DND-41 (cell line): Measurements from ENCODE around the gene KREMEN2.

Source experiments
- EZH2 ChIP-seq: IDR thresholded peaks from 3 replicates; pipeline ENCODE4 v1.6.1; 2012; ENCODE audit warnings: borderline replicate concordance, low read depth, mild to moderate bottlenecking, moderate library complexity, low read length, inconsistent platforms; ENCODE audit not compliant: severe bottlenecking
- TF ChIP-seq, protein P1 (sequence below): IDR thresholded peaks from 2 replicates; pipeline ENCODE4 v1.5.1; 2012; ENCODE audit warnings: borderline replicate concordance, low read length, moderate library complexity, mild to moderate bottlenecking; ENCODE audit not compliant: poor library complexity, severe bottlenecking; ENCODE audit errors: extremely low read depth

- TF ChIP-seq, protein P1, sequence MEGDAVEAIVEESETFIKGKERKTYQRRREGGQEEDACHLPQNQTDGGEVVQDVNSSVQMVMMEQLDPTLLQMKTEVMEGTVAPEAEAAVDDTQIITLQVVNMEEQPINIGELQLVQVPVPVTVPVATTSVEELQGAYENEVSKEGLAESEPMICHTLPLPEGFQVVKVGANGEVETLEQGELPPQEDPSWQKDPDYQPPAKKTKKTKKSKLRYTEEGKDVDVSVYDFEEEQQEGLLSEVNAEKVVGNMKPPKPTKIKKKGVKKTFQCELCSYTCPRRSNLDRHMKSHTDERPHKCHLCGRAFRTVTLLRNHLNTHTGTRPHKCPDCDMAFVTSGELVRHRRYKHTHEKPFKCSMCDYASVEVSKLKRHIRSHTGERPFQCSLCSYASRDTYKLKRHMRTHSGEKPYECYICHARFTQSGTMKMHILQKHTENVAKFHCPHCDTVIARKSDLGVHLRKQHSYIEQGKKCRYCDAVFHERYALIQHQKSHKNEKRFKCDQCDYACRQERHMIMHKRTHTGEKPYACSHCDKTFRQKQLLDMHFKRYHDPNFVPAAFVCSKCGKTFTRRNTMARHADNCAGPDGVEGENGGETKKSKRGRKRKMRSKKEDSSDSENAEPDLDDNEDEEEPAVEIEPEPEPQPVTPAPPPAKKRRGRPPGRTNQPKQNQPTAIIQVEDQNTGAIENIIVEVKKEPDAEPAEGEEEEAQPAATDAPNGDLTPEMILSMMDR = no peak
- TF ChIP-seq EZH2 = no peak
Observed at GRCh38 chr16:2962334-2963073, 1.6 kb upstream of the KREMEN2 start.
